Measurements from ENCODE around the gene CCDC57. TPM values are rescaled to one million over a fixed set of nuclear protein-coding genes. Genes with fewer than 3 reads are reported as not detected.

The CCDC57 gene
- total RNA-seq, 2 donors from 2014 or later, result 24.5 to 46.1 TPM

- H3K4me3 ChIP-seq, result no peak overlapping the region
- peak; percentile 93 for DNase-seq
- peak overlapping the region; percentile 27 to 70 for H3K9ac ChIP-seq (ENCODE audit: low read depth in 2 of 2, low read length in 2 of 2)
- intact Hi-C loops (cut with DNase I), result no loop called here
- H3K27ac ChIP-seq, result peak overlapping the region; percentile 45
- H3K4me1 ChIP-seq, result peaks cover 58% of the 10 kb centered on the region
- peaks cover 9% of the 10 kb centered on the region for H3K36me3 ChIP-seq
- H3K9me3 ChIP-seq, result no peaks in the 10 kb centered on the region
- H3K27me3 ChIP-seq, result no peaks in the 10 kb centered on the region
- TF ChIP-seq CTCF (IDR thresholded peaks at IDR 0.05), result no peak
Measured at GRCh38 chr17:82238472-82239201, 26.0 kb upstream of the CCDC57 start.

- H3K9ac ChIP-seq (ENCODE audit: low read depth in 2 of 2, low read length in 2 of 2), result peak overlapping the region in 1 of 2 donors; percentile 70
- TF ChIP-seq CTCF (IDR thresholded peaks at IDR 0.05), result no peak
- H3K4me1 ChIP-seq, result peaks cover 58% of the 10 kb centered on the region
- H3K9me3 ChIP-seq, result no peaks in the 10 kb centered on the region
- no peak for DNase-seq
- peaks cover 9% of the 10 kb centered on the region for H3K36me3 ChIP-seq
- intact Hi-C loops (cut with DNase I), result loop anchor here (2.0 kb wide), 1 partner anchor 83 kb away; no protein-coding TSS in a partner anchor
- H3K4me3 ChIP-seq, result no peak overlapping the region
- peak overlapping the region; percentile 45 for H3K27ac ChIP-seq
- H3K27me3 ChIP-seq, result no peaks in the 10 kb centered on the region
Measured at GRCh38 chr17:82237746-82238471, 25.3 kb upstream of the CCDC57 start.

GRCh38 chr17:82237083-82237745, 24.6 kb upstream of the CCDC57 start:
- Histone ChIP-seq H3K4me1 (peaks cover 55% of the 10 kb centered on the region), H3K9me3 (no peaks in the 10 kb centered on the region), H3K4me3 (no peak overlapping the region), H3K9ac (ENCODE audit: low read depth in 2 of 2, low read length in 2 of 2) (no peak overlapping the region), H3K27me3 (no peaks in the 10 kb centered on the region), H3K27ac (no peak overlapping the region), H3K36me3 (peaks cover 9% of the 10 kb centered on the region)
- no peak for TF ChIP-seq CTCF (IDR thresholded peaks at IDR 0.05)
- no peak for DNase-seq
- intact Hi-C loops (cut with DNase I), result loop anchor here (2.0 kb wide), 1 partner anchor 84 kb away; no protein-coding TSS in a partner anchor

DNA sequence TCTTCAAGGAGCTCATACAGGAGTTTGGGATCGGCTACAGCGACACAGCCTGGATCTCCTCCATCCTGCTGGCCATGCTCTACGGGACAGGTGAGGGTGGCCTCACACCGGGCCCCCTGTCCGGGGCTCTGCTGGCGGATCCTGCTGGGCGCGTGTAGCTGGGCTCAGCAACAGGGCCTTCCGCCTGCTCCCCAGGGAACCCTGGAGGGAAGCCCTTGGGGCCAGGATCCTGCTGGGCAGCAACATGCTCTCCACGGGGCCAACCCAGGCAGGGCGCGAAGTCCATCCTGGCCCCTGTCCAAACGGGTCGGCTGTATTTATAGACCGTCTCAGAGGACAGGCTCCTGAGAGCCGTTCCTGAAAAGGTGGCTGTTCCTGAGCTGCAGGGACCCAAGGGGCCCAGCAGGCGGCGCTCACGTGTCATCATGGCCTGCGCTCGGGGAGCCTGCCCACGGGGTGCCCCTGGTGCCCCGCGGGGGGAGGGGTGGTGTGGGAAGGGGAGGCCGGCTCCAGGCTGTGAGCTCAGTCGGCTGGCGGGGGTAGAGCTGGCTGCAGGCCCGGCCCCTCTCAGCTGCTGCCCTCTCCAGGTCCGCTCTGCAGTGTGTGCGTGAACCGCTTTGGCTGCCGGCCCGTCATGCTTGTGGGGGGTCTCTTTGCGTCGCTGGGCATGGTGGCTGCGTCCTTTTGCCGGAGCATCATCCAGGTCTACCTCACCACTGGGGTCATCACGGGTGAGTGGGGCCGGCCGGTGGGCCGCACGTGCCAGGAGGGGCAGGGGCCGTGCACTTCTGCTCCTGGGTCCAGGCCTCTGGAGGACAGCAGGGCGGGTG, 23.7 kb upstream of the CCDC57 start:
- peaks cover 9% of the 10 kb centered on the region for H3K36me3 ChIP-seq
- H3K27me3 ChIP-seq, result no peaks in the 10 kb centered on the region
- H3K4me1 ChIP-seq, result peaks cover 51% of the 10 kb centered on the region
- no peak overlapping the region for H3K4me3 ChIP-seq
- H3K9ac ChIP-seq (ENCODE audit: low read depth in 2 of 2, low read length in 2 of 2), result peak overlapping the region; percentile 26
- H3K9me3 ChIP-seq, result no peaks in the 10 kb centered on the region
- H3K27ac ChIP-seq, result no peak overlapping the region
- peak; percentile 76 for TF ChIP-seq CTCF (IDR thresholded peaks at IDR 0.05)
- intact Hi-C loops (cut with DNase I), result loop anchor here (2.0 kb wide), 1 partner anchor 84 kb away; no protein-coding TSS in a partner anchor
- peak; percentile 78 for DNase-seq

- Histone ChIP-seq H3K27me3 (no peaks in the 10 kb centered on the region), H3K27ac (no peak overlapping the region), H3K36me3 (peaks cover 9% of the 10 kb centered on the region), H3K4me1 (peaks cover 47% of the 10 kb centered on the region), H3K9me3 (no peaks in the 10 kb centered on the region), H3K9ac (ENCODE audit: low read depth in 2 of 2, low read length in 2 of 2) (peak overlapping the region in 1 of 2 donors; percentile 26), H3K4me3 (no peak overlapping the region)
- TF ChIP-seq CTCF (IDR thresholded peaks at IDR 0.05), result no peak
- peak; percentile 45 for DNase-seq
- intact Hi-C loops (cut with DNase I), result loop anchor here (2.0 kb wide), 1 partner anchor 85 kb away; no protein-coding TSS in a partner anchor
Measured at GRCh38 chr17:82235775-82236141, 23.1 kb upstream of the CCDC57 start.
